Heart left ventricle (tissue), 13 donors: ENCODE measurements around the gene SIT1.
"Not testable (repeated sequence)": the region's sequence is repeated elsewhere in the genome, so short reads cannot be mapped to it uniquely, and the experiment has no call there.

Experiments
- CTCF ChIP-seq, 12 donors: fragments of 200-600 bp; sonication (generic) in 4 of 12; IDR thresholded peaks; one replicate each; pipeline versions ENCODE4 v1.5.0 to v1.8.0; 2018 to 2022; ENCODE audit warnings: antibody characterized with exemption in 12 of 12, mild to moderate bottlenecking in 5 of 12
- POLR2A ChIP-seq, 2 donors: fragments of 450-650 bp; IDR thresholded peaks; one replicate each; pipeline ENCODE4 v1.6.1; 2017; ENCODE audit warnings: antibody characterized with exemption in 2 of 2, mild to moderate bottlenecking in 2 of 2, moderate library complexity in 2 of 2
- donor health status: ischemic (EF 13 %, LVEDD 7.1; RV severe dilation, severe dysfunction).
- donor health status: DM: no; HTN: yes; CAD: no.
- donor health status: DM: no; HTN: no; CAD: no.
- donor health status: ischemic (EF 25% LVEDD 6.9; RV normal size, moderate dysfunction).
- donor health status: ischemic (EF 25% LVEDD 5.7; RV mildly dilated, moderate dysfunction).
- donor health status: ischemic (EF 35%, LVEDD 5.7; RV mildly dilated, moderate dysfunction).
- donor health status: nonischemic (EF 11% LVEDD 7.7; RV severe dilation, severe dysfunction).
- donor health status: DM: yes; HTN: yes; CAD: no.
- donor health status: PGD.
- donor health status: ischemic (EF 29% LVEDD 5.4; RV normal size, mild dysfunction).
- donor health status: nonischemic (EF 23%, LVEDD 6.1; RV moderate dilation, normal function).

- TF ChIP-seq CTCF, POLR2A (IDR thresholded peaks at IDR 0.05): not testable (repeated sequence)
These were observed 11.5 kb downstream of the SIT1 start for GRCh38 chr9:35639225-35639624.
